HG02623 (cell line): ENCODE data around the gene PIK3CB.

Source experiments
- ATAC-seq: cut with Tn5 transposase; IDR thresholded peaks from one replicate; pipeline ENCODE4 v1.9.1; 2021; ENCODE audit warnings: moderate library complexity; ENCODE audit not compliant: unreplicated experiment

The PIK3CB gene

DNA sequence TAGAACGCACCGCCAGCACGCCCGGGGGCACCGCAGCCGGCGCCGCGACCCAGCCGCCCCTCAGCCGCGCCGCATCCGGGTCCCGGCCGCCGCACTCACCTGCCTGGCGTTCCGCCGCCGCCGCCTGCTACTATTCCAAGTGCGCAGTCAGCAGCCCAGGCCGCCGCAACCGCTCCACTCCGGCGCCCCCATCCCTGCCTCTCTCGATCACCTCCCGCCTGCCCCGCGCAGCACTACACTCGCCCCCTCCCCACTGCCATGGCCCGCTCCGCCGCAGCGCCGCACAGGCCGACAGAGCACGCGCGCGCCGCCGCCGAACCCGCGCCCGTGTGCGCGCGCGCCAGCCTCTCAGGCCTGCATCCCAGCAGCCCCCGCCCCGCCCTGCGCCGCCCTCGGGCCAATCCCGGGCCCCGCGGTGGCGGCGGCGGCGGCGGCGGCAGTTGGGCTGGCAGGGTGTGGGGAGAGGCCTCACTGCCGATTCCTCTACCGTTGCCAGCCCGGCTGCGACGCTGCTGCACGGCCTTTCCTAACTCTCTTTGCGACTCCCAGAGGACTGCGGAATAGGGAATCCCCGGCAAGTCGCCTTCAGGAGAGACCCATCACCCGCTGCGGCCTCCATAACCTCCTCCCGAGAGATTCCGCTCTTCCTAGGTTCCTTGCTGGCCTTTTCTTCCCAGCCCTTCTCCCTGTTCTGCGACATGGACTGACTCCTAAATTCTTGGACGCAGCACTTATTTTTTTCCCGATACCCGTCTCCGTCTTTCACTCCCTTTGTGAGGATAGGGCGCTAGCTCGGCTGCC is at the start of gene PIK3CB:
TSS of gene PIK3CB (minus strand) at position 333 of the 801 bp plus-strand sequence. CDS start 75,585 bp downstream, outside the sequence.
- ATAC-seq, result peak; percentile 93

- no peak for ATAC-seq
These were observed 46.5 kb upstream of the PIK3CB start for GRCh38 chr3:138881233-138881632.

- no peak for ATAC-seq
These were observed 45.0 kb upstream of the PIK3CB start for GRCh38 chr3:138879541-138880380.

DNA sequence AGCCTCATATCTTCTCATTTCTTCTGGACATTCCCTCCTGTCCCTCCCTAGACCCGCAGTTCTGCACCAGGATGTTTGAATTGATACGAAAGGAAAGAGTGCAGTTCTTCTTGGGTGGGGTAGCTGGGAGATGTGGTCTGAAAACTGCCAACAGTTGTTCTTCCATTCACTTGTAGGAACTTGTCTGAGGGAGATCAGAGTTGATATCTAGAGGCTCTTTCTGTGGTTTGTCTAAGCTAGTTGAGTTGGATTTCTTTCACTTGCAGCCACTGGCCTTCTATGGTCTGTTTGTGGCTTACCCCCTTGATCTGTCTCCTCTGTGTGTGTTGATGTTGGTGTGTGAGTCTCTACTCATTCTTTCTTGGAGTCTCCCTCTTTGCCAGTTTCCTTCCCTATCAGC is 42.5 kb upstream of the PIK3CB start:
- ATAC-seq, result no peak

DNA sequence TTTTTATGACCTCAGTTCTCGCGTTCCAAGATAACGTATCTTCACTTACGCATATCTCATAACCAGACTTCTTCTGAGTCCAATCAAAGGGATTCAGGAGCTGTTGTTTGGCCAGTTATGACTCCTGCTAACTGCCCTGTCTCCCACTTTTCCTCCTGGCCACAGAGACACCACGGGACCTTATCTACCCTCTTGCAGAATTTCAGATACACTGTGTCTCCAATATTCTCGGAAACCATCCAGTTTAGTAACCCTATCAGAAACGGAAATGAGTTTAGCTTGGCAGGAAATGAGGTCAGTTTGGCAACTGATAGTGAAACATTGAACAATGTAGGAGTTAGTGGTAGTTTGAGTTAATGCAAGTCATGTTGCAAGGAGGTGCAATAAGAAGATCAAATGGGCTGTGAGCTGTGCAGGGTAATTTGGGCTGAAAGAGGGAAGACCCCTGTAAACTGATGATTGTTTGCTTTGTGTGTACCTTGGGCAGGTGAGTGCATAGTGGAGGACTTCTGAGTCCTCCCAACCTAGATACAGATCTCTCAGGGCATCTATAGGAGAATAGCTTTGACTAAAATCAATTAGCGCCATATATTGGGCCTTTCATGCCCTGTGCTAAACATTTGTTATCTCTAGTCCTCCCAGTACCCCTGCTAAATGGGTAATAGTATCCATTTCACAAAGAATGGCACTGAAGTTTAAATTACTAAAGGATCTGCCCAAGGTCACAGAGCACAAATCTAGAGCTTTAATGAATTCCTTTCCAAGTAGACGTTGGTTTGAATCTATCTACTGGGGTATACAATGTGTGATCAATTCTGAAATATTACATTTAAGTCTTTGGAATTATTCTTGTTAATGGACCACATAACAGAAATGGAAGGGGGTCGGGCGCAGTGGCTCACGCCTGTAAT is 41.3 kb upstream of the PIK3CB start:
- no peak for ATAC-seq

DNA sequence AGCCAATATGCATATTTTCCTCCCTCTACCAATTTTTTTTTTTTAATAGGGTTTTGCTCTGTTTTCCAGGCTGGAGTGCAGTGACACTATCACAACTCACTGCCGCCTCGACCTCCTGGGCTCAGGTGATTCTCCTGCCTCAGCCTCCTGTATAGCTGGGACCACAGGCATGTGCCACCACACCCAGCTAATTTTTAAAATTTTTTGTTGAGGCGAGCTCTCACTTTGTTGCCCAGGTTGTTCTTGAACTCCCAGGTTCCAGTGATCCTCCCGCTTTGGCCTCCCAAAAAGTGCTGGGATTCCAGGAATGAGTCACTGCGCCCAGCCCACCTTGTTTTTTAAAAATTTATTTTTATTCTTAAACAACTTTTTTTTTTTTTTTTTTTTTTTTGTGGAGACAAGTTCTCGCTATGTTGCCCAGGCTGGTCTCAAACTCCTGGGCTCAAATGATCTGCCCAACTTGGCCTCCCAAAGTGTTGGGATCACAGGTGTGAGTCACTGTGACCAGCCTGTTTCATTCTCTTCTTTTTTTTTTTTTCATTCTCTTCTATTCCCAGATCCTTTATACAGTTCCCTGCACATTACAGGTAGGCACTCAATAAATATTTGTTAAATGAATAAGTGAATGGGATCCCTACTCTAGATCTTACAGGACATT is 40.5 kb upstream of the PIK3CB start:
- no peak for ATAC-seq

GRCh38 chr3:138873471-138874278 is 38.9 kb upstream of the PIK3CB start:
- ATAC-seq, result no peak

DNA sequence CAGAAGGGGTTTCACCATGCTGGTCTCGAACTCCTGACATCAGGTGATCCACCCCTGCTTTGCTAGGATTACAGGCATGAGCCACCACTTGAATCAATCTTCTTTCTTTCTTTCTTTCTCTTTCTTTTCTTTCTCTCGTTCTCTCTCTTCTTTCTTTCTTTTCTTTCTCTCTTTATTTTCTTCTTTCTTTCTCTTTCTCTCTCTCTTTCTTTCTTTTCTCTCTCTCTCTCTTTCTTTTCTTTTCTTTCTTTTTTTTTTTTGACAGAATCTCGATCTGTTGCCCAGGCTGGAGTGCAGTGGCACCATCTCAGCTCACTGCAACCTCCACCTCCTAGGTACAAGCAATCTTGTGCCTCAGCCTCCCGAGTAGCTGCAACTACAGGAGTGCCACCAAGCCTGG is 37.9 kb upstream of the PIK3CB start:
- no peak for ATAC-seq

GRCh38 chr3:138867996-138868395 is 33.3 kb upstream of the PIK3CB start:
- no peak for ATAC-seq

GRCh38 chr3:138863776-138864113 is 29.0 kb upstream of the PIK3CB start:
- no peak for ATAC-seq

- no peak for ATAC-seq
These were observed 28.4 kb upstream of the PIK3CB start for GRCh38 chr3:138862924-138863775.

- ATAC-seq, result no peak
These were observed 27.8 kb upstream of the PIK3CB start for GRCh38 chr3:138862531-138862923.

- ATAC-seq, result no peak
These were observed 27.1 kb upstream of the PIK3CB start for GRCh38 chr3:138861798-138862197.

DNA sequence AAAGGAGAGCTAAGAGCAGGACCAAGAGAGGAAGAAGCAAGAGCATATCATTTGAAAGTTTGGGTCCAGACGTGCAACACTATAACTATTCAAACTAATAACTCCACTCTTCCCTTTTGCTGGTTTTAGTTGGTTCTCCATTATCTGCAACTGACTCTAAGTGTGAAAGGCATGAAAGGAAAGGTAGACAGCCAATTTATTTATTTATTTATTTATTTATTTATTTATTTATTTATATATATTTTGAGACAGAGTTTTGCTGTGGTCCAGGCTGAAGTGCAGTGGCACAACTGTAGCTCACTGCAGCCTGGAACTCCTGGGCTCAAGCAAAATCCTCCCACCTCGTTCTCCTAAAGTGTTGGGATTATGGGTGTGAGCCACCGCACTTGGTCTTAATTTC is 22.1 kb upstream of the PIK3CB start:
- ATAC-seq, result no peak

GRCh38 chr3:138854940-138855339 is 20.2 kb upstream of the PIK3CB start:
- no peak for ATAC-seq

DNA sequence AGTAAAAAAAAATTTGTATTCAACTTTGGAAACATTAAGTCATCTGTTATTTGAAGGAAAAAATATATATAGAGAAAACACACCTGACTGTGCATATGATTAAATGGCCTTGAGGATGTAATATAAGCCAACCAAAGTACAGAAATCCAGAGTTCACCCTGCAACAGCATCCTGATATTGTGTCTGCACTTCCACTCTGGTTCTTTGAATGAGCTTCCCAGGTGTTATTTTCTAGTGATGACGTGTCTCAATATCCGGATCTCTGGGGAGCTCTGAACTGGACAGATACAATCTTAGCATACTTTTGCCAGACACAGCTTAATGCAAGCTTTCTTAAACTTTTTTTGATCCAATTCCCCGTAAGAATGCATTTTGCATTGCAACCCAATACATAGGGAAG is 19.5 kb upstream of the PIK3CB start:
- ATAC-seq, result no peak

DNA sequence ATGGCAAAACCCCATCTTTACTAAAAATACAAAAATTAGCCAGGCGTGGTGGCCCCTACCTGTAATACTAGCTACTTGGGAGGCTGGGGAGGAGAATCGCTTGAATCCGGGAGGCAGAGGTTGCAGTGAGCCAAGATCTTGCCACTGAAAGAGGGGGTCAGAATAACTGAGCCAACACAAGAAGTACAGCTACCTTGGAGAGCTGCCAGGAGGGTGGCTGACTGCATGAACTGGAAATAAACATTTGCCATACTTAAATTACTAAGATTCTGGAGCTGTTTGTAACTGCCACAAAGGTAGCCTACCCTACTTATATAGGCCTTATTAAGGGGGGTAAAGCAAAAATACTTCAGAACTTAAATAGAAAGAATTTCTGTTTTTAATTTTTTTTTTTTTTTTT is 15.4 kb upstream of the PIK3CB start:
- no peak for ATAC-seq

DNA sequence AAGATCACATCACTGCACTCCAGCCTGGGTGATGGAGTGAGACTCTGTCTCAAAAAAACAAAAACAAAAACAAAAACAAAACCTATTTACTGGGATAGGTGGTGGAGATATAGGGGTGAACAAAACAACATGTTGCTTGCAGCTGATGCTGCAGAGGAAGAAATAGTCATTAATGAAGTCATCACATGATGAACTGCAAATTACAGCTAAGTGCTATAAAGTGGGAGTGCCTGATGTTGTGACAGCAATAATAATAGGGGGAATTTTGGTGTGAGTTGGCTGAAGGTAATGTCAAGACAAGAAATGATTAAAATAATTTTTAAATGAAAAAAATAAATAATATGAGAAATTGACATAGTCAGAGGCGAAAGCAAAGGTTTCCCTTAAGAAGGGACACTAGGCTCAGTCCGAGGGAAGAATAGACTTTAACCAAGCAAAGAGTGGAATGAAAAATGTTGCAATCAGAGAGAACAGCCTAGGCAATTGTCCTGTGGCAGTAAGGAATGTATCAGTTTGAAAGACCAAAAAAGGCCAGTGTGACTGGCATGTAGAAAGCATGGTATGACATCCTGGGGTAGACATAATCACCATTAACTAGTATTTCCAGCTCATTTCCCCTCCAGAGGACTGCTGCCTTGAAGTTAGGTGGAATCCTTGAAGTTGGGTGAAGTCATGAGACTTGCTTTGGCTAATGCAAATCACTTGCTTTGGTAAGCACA is 14.7 kb upstream of the PIK3CB start:
- ATAC-seq, result no peak
